Putamen (tissue), 1 donor: Measurements from ENCODE around the gene ZNF554.
"Not testable (repeated sequence)": the region's sequence is repeated elsewhere in the genome, so short reads cannot be mapped to it uniquely, and the experiment has no call there.

Experiments
- DNase-seq: peaks from one replicate; pipeline ENCODE4 v3.0.0-alpha.2; 2016; ENCODE audit warnings: low spot score

Gene ZNF554

DNA sequence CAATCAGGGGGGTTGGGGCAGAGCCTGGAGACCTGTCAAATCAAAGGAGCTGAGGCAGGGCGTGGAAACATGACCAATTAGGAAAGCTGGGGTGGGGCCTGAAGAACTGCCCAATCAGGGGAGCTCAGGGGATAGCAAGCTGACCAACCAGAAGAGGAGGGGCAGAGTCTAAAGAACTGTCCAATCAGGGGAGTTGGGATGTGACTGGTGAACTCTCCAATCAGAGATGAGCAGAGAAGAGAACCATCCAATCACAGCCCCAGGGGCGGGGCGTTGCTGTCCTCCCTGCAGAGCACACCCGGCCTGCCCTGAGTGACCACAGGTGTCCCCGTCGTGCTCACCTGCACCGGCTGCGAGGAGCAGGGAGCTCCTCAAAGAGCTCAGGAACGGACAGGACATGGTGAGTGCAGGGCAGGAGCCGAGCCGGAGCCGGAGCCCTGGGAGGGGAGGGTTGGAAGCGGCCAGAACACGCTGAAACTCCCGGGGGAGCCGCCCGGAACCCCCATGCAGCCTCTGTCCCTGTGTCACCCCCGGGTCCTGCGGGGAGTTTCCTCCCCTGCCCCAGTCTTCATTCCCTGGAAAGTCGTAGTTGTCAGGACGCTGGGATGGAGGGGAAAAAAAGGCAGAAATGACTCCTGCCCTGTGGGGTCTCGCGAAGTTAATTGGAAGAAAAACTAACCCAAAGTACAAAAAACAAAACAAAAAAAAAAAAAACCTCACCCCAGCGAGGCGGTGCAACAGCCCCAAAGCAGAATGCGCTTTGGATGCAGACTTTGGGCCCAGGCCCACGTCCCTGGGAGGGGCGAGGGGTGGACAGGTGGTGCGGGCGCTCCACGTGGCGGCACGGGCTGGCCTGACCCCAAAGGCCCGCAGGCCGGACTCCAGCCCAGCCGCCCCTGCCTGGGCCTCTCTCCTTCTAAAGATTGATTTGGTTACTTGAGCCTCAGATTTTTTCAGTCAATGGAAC, 47.6 kb downstream of the ZNF554 start, which contains the start of gene ZNF556:
ZNF556 (plus strand) TSS at position 311 of the 967 bp plus-strand sequence; CDS start at position 398, 87 bp downstream.
- peak; percentile 52 for DNase-seq

DNA sequence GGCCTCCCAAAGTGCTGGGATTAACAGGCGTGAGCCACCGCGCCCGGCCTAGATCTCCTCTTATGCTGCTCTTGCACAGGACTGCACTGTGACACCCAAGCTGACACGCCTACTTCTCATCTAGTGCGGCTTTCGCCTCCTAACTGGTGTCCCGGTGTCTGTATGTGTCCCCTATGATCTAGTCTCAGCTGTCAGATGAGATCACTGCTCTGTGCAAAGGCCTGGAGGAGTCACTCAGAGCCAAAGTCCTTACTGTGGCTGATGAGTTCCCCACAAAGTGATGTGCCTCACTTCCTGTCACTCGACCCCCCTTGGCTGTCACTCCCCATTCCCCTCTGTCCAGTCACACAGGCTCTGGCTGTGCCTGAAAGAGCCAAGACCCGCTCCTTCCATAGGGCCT, 50.0 kb downstream of the ZNF554 start:
- DNase-seq: no peak

DNA sequence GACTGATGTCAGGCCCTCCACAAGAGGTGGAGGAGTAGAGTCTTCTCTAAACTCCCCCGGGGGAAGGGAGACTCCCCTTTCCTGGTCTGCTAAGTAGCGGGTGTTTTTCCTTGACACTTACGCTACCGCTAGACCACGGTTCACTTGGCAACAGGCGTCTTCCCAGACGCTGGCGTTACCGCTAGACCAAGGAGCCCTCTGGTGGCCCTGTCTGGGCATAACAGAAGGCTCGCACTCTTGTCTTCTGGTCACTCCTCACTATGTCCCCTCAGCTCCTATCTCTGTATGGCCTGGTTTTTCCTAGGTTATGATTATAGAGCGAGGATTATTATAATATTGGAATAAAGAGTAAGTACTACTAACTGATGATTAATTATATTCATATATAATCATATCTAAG, 52.5 kb downstream of the ZNF554 start:
- DNase-seq: not testable (repeated sequence)

DNA sequence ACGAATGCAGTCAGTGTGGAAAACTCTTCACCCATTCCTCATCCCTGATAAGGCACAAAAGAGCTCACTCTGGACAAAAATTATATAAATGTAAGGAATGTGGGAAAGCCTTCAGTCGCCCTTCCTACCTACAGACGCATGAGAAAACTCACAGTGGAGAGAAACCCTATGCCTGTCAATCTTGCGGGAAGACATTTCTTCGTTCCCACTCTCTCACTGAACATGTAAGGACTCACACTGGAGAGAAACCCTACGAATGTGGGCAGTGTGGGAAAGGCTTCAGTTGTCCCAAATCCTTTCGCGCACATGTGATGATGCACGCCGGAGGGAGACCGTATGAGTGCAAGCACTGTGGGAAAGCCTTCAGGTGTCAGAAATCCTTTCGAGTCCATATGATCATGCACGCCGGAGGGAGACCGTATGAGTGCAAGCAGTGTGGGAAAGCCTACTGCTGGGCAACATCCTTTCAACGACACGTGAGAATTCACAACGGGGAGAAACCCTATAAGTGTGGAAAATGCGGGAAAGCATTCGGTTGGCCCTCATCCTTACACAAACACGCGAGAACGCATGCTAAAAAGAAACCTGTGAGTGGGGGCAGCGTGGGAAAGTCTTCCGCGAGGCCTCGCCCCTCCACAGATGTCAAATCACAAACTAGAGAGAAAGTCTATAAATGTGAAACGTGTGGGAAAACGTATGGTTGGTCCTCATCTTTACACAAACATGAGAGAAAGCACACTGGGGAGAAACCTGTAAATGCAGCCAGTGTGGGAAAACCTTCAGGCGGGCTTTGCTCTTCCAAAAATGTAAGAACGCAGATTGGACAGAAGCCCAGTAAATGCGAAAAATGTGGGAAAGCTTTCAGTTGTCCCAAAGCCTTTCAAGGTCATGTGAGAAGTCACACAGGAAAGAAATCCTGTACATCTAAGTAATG, 58.0 kb downstream of the ZNF554 start:
- DNase-seq: no peak

DNA sequence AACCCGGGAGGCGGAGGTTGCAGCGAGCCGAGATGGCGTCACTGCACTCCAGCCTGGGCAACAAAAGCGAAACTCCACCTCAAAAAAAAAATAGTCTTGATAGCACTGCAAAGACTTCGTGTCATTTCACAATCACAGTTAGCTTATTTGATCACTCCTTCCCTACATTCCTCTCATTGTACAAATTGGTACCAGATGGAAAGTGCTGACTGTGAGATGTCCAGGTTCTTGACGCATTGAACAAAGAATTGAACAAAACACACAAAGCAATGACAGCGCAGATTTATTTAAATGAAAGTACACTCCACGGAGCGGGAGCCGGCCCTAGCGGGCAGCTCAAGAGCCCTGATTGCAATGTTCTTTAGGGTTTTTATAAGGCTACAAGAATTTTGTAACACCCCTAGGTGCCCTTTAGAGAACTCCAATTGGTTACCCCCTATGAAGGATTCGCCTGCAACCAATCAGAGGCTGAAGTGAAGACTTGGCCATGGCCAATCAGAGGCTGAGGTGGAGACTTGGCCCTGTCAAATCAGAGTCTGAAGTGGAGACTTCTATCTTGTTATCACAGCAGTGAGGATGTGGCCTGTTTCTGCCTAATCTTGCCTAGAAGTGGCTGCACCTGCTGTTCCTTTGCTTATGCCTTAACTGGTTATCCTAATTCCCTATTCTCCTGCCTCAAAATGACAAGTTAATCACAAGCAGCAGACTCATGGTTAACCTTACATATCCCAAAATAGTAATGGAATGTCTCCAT, 64.2 kb downstream of the ZNF554 start:
- no peak for DNase-seq

DNA sequence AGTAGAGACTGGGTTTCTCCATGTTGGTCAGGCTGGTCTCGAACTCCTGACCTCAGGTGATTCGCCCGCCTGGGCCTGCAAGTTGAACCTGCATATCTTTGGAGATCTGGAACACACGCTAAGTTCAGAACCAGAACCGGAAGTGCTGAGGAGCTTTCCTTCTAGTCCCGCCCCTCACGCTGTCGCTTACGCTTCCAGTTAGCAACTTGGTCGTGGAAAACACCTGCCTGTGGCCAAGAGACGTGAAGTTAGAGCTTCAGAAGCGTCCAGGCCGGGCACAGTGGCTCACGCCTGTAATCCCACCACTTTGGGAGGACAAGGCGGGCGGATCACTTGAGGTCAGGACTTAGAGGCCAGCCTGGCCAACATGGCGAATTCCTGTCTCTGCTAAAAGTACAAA, 66.1 kb downstream of the ZNF554 start:
- no peak for DNase-seq
